ENCODE data around the gene ATAD1. TPM values are rescaled to one million over a fixed set of nuclear protein-coding genes. Genes with fewer than 3 reads are reported as not detected.
A peak's percentile ranks its signal among the peaks of the same experiment; 100 is the strongest.

ATAD1 gene
- total and polyA plus RNA-seq, 8 donors = 47.6 to 65.0 (median 50.4) TPM

- DNase-seq = no peak
- no peak for ATAC-seq
- no peaks in the 10 kb centered on the region for H3K9me3 ChIP-seq
- peak overlapping the region in 1 of 2 donors; percentile 26 for H3K27ac ChIP-seq
- TF ChIP-seq CTCF (IDR thresholded peaks at IDR 0.05) = no peak
- H3K4me3 ChIP-seq = no peak overlapping the region
- H3K27me3 ChIP-seq = no peaks in the 10 kb centered on the region
- intact Hi-C loops (cut with DNase I) = no loop called here
- H3K4me1 ChIP-seq = peaks cover 0 to 11% of the 10 kb centered on the region in 2 donors
- H3K36me3 ChIP-seq = peaks cover 0 to 10% of the 10 kb centered on the region in 2 donors
Observed at GRCh38 chr10:87722716-87723115, 95.3 kb downstream of the ATAD1 start.

- no peak overlapping the region for H3K4me3 ChIP-seq
- peak overlapping the region in 1 of 2 donors; percentile 2 for H3K27ac ChIP-seq
- H3K9me3 ChIP-seq = no peaks in the 10 kb centered on the region
- ATAC-seq (no peak), DNase-seq (no peak)
- H3K36me3 ChIP-seq = peaks cover 0 to 1% of the 10 kb centered on the region in 2 donors
- peaks cover 0 to 11% of the 10 kb centered on the region in 2 donors for H3K4me1 ChIP-seq
- intact Hi-C loops (cut with DNase I) = no loop called here
- no peaks in the 10 kb centered on the region for H3K27me3 ChIP-seq
- no peak for TF ChIP-seq CTCF (IDR thresholded peaks at IDR 0.05)
Observed at GRCh38 chr10:87721781-87722180, 96.2 kb downstream of the ATAD1 start.

- Histone ChIP-seq H3K36me3 (no peaks in the 10 kb centered on the region), H3K27me3 (no peaks in the 10 kb centered on the region), H3K4me3 (no peak overlapping the region), H3K27ac (peak overlapping the region in 1 of 2 donors; percentile 2), H3K9me3 (no peaks in the 10 kb centered on the region), H3K4me1 (peaks cover 6 to 17% of the 10 kb centered on the region in 2 donors)
- no peak for TF ChIP-seq CTCF (IDR thresholded peaks at IDR 0.05)
- intact Hi-C loops (cut with DNase I) = no loop called here
- DNase-seq (no peak), ATAC-seq (no peak)
Observed at GRCh38 chr10:87720665-87721064, 97.4 kb downstream of the ATAD1 start.

GRCh38 chr10:87716348-87716670 is 101.7 kb downstream of the ATAD1 start:
- H3K4me1 ChIP-seq = peaks cover 6 to 31% of the 10 kb centered on the region in 2 donors
- ATAC-seq (no peak), DNase-seq (no peak)
- H3K4me3 ChIP-seq = no peak overlapping the region
- peaks cover 0 to 16% of the 10 kb centered on the region in 2 donors for H3K36me3 ChIP-seq
- no peaks in the 10 kb centered on the region for H3K27me3 ChIP-seq
- intact Hi-C loops (cut with DNase I) = no loop called here
- no peaks in the 10 kb centered on the region for H3K9me3 ChIP-seq
- H3K27ac ChIP-seq = peak overlapping the region in 1 of 2 donors; percentile 68
- no peak for TF ChIP-seq CTCF (IDR thresholded peaks at IDR 0.05)

- Histone ChIP-seq H3K36me3 (peaks cover 0 to 16% of the 10 kb centered on the region in 2 donors), H3K4me1 (peaks cover 6 to 31% of the 10 kb centered on the region in 2 donors), H3K27me3 (no peaks in the 10 kb centered on the region), H3K9me3 (no peaks in the 10 kb centered on the region), H3K27ac (peak overlapping the region in 1 of 2 donors; percentile 68), H3K4me3 (no peak overlapping the region)
- ATAC-seq = no peak
- intact Hi-C loops (cut with DNase I) = no loop called here
- no peak for TF ChIP-seq CTCF (IDR thresholded peaks at IDR 0.05)
- no peak for DNase-seq
Observed at GRCh38 chr10:87715552-87716347, 102.3 kb downstream of the ATAD1 start.

Data from left lung (tissue), 10 donors.